GM12875 (cell line): ENCODE results near the gene ATRNL1.

Experiments
- H3K4me3 ChIP-seq: one replicate; pipeline ENCODE4 v1.5.1; 2011; ENCODE audit warnings: low read depth, low read length, control low read depth
- CTCF ChIP-seq: IDR thresholded peaks from 2 replicates; pipeline ENCODE4 v1.5.1; 2011; ENCODE audit warnings: low read depth, mild to moderate bottlenecking, control low read depth, inconsistent platforms, low read length, moderate library complexity, borderline replicate concordance; ENCODE audit not compliant: insufficient read depth

Gene ATRNL1

GRCh38 chr10:115979576-115979975 lies 886.4 kb downstream of the ATRNL1 start:
- no peak for TF ChIP-seq CTCF
- no peak overlapping the region for H3K4me3 ChIP-seq

- H3K4me3 ChIP-seq = no peak overlapping the region
- TF ChIP-seq CTCF = no peak
Measured at GRCh38 chr10:115980470-115980869, 887.3 kb downstream of the ATRNL1 start.

- no peak for TF ChIP-seq CTCF
- no peak overlapping the region for H3K4me3 ChIP-seq
Measured at GRCh38 chr10:115981081-115981480, 887.9 kb downstream of the ATRNL1 start.

- TF ChIP-seq CTCF = no peak
- H3K4me3 ChIP-seq = no peak overlapping the region
Measured at GRCh38 chr10:115982076-115982475, 888.9 kb downstream of the ATRNL1 start.

GRCh38 chr10:115982526-115982925 lies 889.4 kb downstream of the ATRNL1 start:
- no peak for TF ChIP-seq CTCF

GRCh38 chr10:115985786-115986185 lies 892.6 kb downstream of the ATRNL1 start:
- TF ChIP-seq CTCF = no peak
- no peak overlapping the region for H3K4me3 ChIP-seq

More at GRCh38 chr10:115982526-115982925, 889.4 kb downstream of the ATRNL1 start:
- H3K4me3 ChIP-seq = no peak overlapping the region

GRCh38 chr10:115988380-115988779 lies 895.2 kb downstream of the ATRNL1 start:
- no peak overlapping the region for H3K4me3 ChIP-seq
- no peak for TF ChIP-seq CTCF
